Measurements from ENCODE around the gene MACROD1. TPM values are rescaled to one million over a fixed set of nuclear protein-coding genes. Genes with fewer than 3 reads are reported as not detected.

MACROD1 gene
- total RNA-seq, 2 donors from 2014 or later: 17.4 to 18.4 TPM

DNA sequence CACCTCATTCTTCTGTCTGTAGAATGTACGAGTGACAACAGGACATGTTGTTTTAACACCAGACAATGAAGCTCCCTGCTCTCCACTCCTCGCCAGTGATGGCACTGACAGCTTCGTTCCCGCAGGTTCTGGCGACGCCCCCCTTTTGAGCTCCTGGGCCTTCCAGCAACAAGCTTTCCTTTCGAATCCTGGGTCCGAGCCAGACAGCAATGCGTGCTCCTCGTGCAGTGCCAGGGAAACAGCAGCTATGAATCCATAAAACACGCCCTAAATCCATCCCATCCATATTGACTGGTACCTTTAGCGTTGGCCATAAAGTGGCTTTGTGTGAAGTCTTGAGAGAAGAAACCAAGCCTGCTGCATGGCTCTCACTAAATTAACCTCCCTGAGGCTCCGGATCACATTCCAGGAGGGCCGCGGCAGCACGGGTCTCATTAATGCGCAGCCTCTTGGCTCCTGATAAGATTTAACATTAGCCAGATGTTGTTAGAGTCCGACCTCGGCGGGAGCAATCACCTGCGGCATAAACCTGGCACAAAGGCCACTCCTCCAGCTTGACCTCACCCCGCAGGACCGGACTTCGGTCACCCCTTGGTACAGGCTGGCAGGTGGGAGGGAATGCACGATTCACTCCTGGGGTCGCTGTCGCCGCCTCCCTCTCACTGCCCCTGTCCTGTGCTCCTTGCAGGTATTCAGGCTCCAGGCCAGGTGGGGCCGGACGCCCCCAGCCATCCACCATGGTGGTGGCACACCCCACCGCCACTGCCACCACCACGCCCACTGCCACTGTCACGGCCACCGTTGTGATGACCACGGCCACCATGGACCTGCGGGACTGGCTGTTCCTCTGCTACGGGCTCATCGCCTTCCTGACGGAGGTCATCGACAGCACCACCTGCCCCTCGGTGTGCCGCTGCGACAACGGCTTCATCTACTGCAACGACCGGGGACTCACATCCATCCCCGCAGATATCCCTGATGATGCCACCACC is 50.1 kb downstream of the MACROD1 start:
- Mint-ChIP-seq H3K4me1 (ENCODE audit: low read depth) (no peaks in the 10 kb centered on the region), H3K4me3 (no peak overlapping the region), H3K27me3 (ENCODE audit: low read depth) (no peaks in the 10 kb centered on the region), H3K36me3 (ENCODE audit: insufficient read depth in 2 of 2) (no peaks in the 10 kb centered on the region), H3K9me3 (no peaks in the 10 kb centered on the region), H3K27ac (no peak overlapping the region)
- no peak for ATAC-seq (replicated peaks in 1 of 2)
- DNase-seq: no peak

DNA sequence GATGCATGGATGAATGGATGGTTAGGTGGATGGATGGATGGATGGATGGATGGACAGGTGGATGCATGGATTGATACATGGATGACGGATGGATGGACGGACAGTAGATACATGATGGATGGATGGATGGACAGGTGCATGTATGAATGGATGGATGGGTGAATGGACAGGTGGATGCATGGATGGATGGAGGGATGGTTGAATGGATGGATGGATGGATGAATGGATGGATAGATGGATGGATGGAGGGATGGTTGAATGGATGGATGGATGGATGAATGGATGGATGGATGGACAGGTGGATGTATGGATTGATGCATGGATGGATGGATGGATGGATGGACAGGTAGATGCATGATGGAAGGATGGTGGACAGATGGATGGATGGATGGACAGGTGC is 51.7 kb downstream of the MACROD1 start:
- DNase-seq (no peak), ATAC-seq (replicated peaks in 1 of 2) (no peak)
- H3K9me3 Mint-ChIP-seq: no peaks in the 10 kb centered on the region
- H3K27me3 Mint-ChIP-seq (ENCODE audit: low read depth): no peaks in the 10 kb centered on the region
- H3K36me3 Mint-ChIP-seq (ENCODE audit: insufficient read depth in 2 of 2): no peaks in the 10 kb centered on the region
- H3K4me1 Mint-ChIP-seq (ENCODE audit: low read depth): no peaks in the 10 kb centered on the region
- no peak overlapping the region for H3K27ac Mint-ChIP-seq
- H3K4me3 Mint-ChIP-seq: no peak overlapping the region

DNA sequence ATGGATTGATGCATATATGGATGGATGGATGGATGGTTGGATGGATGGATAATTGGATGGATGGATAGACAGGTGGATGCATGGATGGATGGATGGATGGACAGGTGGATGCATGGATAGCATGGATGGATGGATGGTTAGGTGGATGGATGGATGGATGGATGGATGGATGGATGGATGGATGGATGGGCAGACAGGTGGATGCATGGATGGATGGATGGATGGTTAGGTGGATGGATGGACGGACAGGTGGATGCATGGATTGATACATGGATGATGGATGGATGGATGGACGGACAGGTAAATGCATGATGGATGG is 52.5 kb downstream of the MACROD1 start:
- no peak for DNase-seq
- no peaks in the 10 kb centered on the region for H3K9me3 Mint-ChIP-seq
- H3K4me1 Mint-ChIP-seq (ENCODE audit: low read depth): no peaks in the 10 kb centered on the region
- H3K36me3 Mint-ChIP-seq (ENCODE audit: insufficient read depth in 2 of 2): no peaks in the 10 kb centered on the region
- H3K4me3 Mint-ChIP-seq: no peak overlapping the region
- no peaks in the 10 kb centered on the region for H3K27me3 Mint-ChIP-seq (ENCODE audit: low read depth)
- no peak overlapping the region for H3K27ac Mint-ChIP-seq
- ATAC-seq (replicated peaks in 1 of 2): no peak

DNA sequence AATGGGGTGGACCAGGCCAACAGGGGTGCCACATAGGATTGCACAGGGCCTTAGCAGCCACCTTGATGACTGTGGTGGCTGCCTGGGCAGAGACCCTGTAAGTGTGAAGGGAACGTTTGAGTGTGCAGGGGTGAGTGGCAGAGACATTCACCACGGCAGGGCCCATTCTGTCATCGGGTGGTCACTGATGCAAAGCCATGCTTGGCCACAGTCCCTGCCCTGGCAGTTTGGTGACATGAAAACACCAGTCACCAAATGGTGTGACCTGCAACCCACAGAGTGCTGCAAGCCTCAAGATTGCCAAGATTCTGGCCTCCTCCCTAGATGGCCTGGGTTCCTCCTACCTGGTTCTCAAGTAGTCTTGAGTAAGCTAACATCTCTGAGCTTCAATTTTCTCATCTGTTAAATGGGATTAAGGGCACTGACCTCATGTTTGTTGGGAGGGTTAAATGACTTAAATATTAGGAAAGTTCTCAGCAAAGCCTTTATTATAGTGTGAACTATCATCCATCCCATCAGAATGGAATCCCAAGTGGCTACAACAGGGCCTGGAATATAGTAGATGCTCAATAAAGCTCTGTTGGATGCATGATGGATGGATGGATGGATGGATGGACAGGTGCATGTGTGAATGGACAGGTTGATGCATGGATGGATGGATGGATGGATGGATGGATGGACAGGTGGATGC is 53.0 kb downstream of the MACROD1 start:
- Mint-ChIP-seq H3K4me3 (no peak overlapping the region), H3K36me3 (ENCODE audit: insufficient read depth in 2 of 2) (no peaks in the 10 kb centered on the region), H3K4me1 (ENCODE audit: low read depth) (no peaks in the 10 kb centered on the region), H3K27ac (no peak overlapping the region), H3K9me3 (no peaks in the 10 kb centered on the region), H3K27me3 (ENCODE audit: low read depth) (no peaks in the 10 kb centered on the region)
- no peak for DNase-seq
- ATAC-seq (replicated peaks in 1 of 2): no peak

DNA sequence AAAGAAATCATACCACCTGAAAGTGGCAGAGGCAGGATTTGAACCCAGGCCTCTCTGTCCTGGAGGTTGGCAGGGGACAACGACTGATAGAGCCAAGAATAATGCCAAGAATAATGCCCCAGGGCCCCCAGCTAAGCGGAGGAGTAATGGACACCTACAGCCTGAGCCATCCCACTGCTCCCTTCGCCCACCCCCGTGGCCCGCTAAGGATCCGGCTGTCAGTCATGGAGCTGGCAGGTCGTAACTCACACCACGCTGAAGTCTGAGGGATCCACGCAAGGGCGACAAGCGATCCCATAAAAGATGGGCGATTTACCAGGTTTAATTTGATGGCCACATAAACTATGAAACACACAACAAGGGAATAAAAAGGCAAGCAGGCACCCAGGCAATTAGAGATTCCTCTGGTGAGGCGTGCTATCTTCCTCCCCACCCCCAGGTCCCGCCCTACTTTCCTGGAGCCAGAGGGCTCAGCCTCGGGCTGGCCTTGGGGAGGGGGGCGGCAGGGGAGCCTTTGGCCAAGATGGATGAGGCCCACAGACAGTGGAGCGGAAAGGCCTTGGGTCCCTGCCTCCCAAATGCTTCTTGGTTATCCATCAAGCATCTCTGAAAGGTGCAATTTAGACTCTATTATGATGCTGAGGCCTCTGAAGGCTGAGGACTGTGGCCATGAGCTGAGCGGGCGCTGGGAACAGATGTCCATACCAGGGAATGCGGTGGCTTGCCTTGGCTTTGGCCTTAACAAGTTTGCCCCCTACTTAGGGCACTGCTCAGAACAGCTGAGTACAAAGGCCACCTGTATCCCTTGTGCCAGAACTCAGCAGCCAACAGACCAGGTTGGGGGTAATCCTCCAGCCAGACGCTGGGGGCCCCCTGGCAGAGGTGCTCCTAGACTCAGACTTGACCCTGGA is 55.2 kb downstream of the MACROD1 start:
- Mint-ChIP-seq H3K9me3 (no peaks in the 10 kb centered on the region), H3K4me1 (ENCODE audit: low read depth) (no peaks in the 10 kb centered on the region), H3K4me3 (no peak overlapping the region), H3K27ac (no peak overlapping the region), H3K36me3 (ENCODE audit: insufficient read depth in 2 of 2) (no peaks in the 10 kb centered on the region), H3K27me3 (ENCODE audit: low read depth) (no peaks in the 10 kb centered on the region)
- ATAC-seq (replicated peaks in 1 of 2): no peak
- no peak for DNase-seq

DNA sequence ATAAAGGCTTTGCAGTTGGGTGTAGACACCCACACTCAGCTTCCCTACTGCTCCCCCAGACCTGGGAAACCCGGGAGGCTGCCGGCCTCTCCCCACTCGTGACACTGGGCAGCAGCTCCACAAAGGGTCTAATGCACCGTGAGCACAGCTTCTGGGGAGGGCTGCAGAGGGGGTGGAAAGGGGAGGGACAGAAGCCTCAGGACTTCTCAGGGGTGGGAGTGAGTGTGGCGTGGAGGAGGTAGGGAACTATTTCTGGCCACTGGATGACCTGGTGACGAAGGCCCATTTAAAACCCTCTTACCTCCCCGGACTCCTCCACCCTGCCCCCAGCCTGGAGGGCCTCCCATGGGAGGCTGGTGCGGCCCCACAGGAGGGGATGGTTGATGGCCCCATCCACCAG is 56.6 kb downstream of the MACROD1 start:
- no peaks in the 10 kb centered on the region for H3K36me3 Mint-ChIP-seq (ENCODE audit: insufficient read depth in 2 of 2)
- no peak overlapping the region for H3K27ac Mint-ChIP-seq
- ATAC-seq (replicated peaks in 1 of 2): no peak
- no peaks in the 10 kb centered on the region for H3K9me3 Mint-ChIP-seq
- DNase-seq: no peak
- H3K4me3 Mint-ChIP-seq: no peak overlapping the region
- no peaks in the 10 kb centered on the region for H3K27me3 Mint-ChIP-seq (ENCODE audit: low read depth)
- no peaks in the 10 kb centered on the region for H3K4me1 Mint-ChIP-seq (ENCODE audit: low read depth)

DNA sequence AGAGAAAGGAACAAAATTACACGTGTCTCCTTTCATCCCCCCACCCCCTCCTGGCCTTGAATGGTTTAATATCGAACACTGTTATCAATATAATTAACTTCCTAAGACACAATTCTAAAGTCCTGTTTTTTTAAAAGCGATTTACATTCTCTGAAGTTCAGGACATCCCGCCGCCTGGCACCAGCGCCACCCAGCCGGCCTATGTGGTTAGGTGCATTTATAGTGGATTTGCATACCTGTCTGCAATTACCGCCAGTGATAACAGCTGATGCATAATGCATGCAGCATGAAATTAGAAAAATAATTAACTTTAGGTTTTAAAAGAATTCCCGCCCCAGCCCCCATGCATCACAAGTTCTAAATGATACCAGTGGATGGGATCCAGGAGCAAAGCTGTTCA is 58.6 kb downstream of the MACROD1 start:
- DNase-seq: no peak
- H3K36me3 Mint-ChIP-seq (ENCODE audit: insufficient read depth in 2 of 2): no peaks in the 10 kb centered on the region
- no peaks in the 10 kb centered on the region for H3K4me1 Mint-ChIP-seq (ENCODE audit: low read depth)
- H3K27ac Mint-ChIP-seq: no peak overlapping the region
- H3K9me3 Mint-ChIP-seq: no peaks in the 10 kb centered on the region
- no peak overlapping the region for H3K4me3 Mint-ChIP-seq
- H3K27me3 Mint-ChIP-seq (ENCODE audit: low read depth): no peaks in the 10 kb centered on the region
- no peak for ATAC-seq (replicated peaks in 1 of 2)

DNA sequence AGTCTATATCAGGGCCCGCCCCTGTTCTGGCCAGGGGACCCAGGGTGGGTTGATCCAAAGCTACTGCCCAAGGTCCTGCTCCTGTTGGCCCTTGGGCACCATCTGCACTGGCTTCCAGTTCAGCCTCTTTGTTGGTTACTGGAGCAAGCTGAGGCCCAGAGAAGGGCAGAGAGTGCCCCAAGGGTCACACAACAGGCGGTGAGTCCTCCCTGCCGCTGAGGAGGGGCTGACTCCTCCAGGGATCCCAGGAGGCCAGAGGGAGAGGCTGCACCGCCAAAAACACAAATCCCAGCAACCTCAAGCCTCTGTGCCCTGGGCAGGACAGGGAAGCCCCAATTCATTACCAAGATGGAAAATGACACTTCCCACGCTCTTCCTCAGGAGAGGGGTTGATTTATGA is 61.3 kb downstream of the MACROD1 start:
- DNase-seq (no peak), ATAC-seq (replicated peaks in 1 of 2) (no peak)
- Mint-ChIP-seq H3K9me3 (no peaks in the 10 kb centered on the region), H3K4me3 (no peak overlapping the region), H3K4me1 (ENCODE audit: low read depth) (no peaks in the 10 kb centered on the region), H3K27me3 (ENCODE audit: low read depth) (no peaks in the 10 kb centered on the region), H3K36me3 (ENCODE audit: insufficient read depth in 2 of 2) (no peaks in the 10 kb centered on the region), H3K27ac (no peak overlapping the region)

DNA sequence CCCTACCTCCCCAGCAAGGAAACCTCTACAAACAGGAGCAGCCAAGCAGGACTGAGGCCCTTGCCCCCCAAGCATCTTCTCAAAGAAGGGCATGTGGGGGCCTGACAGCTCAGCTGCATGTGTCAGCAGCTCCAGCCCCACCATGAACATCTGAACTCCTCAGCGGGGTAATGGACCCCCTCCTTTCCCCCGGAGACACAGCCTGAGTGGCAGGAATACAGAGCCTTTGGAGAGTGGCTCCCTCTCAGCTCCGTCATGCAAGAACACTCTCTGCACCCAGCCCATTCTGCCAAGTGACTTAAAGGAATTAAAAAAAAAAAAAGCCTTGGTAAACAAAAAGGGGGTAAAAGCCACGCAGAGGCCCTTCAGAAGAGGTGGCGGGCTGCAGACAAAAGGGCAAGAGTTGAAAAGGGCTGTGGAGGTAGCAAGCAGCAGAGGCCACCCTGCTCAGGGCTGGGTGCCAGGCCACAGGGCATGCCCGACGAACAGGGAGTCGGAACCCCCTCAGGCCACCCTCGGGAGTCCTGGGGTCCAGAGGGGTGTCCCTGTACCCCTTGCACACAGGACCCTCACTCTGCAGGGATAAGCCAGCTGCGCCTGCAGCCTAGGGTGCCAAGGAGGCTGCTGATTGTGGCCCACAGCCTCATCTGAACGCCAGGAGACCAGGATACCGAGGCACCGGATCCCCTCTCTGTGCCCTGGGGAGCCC is 62.5 kb downstream of the MACROD1 start:
- no peaks in the 10 kb centered on the region for H3K36me3 Mint-ChIP-seq (ENCODE audit: insufficient read depth in 2 of 2)
- H3K27ac Mint-ChIP-seq: no peak overlapping the region
- no peaks in the 10 kb centered on the region for H3K27me3 Mint-ChIP-seq (ENCODE audit: low read depth)
- DNase-seq (no peak), ATAC-seq (replicated peaks in 1 of 2) (no peak)
- H3K4me1 Mint-ChIP-seq (ENCODE audit: low read depth): no peaks in the 10 kb centered on the region
- H3K4me3 Mint-ChIP-seq: no peak overlapping the region
- H3K9me3 Mint-ChIP-seq: no peaks in the 10 kb centered on the region

DNA sequence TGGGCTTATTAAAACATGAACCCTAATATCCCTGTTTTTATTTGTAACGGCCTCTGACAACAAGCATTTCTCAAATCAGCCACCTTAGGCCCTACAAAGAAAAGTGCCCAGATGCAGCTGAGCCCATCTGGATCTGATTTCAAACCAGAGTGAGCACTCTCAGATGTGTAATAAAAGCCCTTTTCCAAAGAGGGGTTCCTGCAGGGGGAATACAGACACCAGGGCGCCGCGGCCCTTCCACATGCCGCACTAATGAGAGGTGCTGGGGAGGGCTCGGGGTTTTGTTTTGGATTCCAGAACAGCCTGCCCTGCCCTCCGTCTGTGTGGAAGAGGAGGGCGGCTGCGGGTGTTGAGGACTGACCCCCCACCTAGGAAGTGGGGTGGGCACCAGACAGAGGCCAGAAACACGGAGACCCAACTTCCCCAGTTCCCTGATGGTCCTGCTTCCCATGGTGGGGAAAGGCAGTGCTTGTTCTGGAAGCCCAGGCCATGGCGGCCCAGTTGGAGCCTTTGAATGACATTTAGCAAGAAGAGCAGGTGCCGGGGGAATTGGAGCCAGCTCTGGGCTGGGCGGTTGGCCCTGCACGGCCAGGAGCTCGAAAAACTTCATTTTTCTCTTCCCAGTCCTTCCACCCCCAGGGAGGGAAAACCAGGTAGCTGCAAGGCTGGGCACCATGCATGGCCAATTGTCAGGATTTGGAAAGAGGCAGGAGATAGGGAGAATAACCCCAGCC is 63.7 kb downstream of the MACROD1 start:
- no peak overlapping the region for H3K27ac Mint-ChIP-seq
- no peaks in the 10 kb centered on the region for H3K27me3 Mint-ChIP-seq (ENCODE audit: low read depth)
- no peak for DNase-seq
- H3K36me3 Mint-ChIP-seq (ENCODE audit: insufficient read depth in 2 of 2): no peaks in the 10 kb centered on the region
- H3K4me1 Mint-ChIP-seq (ENCODE audit: low read depth): no peaks in the 10 kb centered on the region
- no peak for ATAC-seq (replicated peaks in 1 of 2)
- H3K9me3 Mint-ChIP-seq: no peaks in the 10 kb centered on the region
- no peak overlapping the region for H3K4me3 Mint-ChIP-seq

DNA sequence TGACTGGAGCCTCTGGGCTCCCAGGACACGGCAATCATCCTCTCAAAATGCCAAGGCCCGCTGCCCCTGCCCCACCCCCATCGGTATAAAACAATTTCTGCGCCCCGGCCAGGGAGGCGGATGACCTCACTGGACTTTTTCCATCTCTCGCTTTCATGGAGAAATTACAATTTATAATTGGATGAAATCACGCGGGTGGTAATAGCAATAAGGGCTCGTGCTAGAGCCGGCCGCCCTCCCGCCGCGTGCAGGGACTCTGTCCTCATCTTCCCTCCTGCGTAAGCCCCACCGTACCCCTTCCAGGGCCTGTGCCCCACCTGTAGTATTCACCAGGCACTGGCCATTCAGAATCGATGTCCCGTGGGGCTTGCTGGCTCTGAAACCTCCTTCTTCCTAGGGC is 64.5 kb downstream of the MACROD1 start:
- Mint-ChIP-seq H3K4me1 (ENCODE audit: low read depth) (no peaks in the 10 kb centered on the region), H3K27me3 (ENCODE audit: low read depth) (no peaks in the 10 kb centered on the region), H3K27ac (no peak overlapping the region), H3K4me3 (no peak overlapping the region), H3K9me3 (no peaks in the 10 kb centered on the region), H3K36me3 (ENCODE audit: insufficient read depth in 2 of 2) (no peaks in the 10 kb centered on the region)
- ATAC-seq (replicated peaks in 1 of 2) (no peak), DNase-seq (no peak)

DNA sequence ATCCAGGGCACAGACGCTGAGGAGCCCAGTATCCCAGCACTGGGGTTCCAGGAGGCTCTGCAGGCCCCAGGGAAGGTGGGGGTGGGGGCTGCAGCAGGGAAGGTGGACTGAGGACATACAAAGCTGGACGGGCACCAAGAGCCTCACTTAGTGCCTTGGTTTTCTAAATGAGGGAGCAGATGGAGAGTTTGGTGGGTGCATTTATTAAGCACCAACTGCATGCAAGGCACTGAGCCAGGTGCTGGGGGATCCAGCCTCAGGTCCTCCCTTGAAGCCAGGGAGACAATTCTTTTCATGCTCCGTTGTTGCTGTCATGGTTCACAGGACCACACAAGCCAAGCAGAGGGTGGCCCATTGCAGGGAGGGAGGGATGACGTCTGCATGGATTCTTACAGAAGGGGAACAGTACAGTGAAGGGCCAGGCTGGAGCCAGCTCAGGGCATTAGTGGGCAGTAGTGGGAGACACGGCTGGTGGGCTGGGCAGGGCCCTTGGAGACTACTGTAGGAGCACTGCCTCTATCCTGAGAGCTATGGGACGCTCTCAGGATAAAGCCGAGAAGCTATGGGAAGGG is 65.0 kb downstream of the MACROD1 start:
- Mint-ChIP-seq H3K36me3 (ENCODE audit: insufficient read depth in 2 of 2) (no peaks in the 10 kb centered on the region), H3K9me3 (no peaks in the 10 kb centered on the region), H3K27ac (no peak overlapping the region), H3K4me1 (ENCODE audit: low read depth) (no peaks in the 10 kb centered on the region), H3K4me3 (no peak overlapping the region), H3K27me3 (ENCODE audit: low read depth) (no peaks in the 10 kb centered on the region)
- DNase-seq (no peak), ATAC-seq (replicated peaks in 1 of 2) (no peak)
